ENCODE results near the gene LZTS2. TPM values are rescaled to one million over a fixed set of nuclear protein-coding genes. Genes with fewer than 3 reads are reported as not detected.

LZTS2 gene
- total and polyA plus RNA-seq, 2 experiments from 2014 or later = 27.6 to 88.3 TPM

GRCh38 chr10:100970914-100971811 lies 28.4 kb upstream of the LZTS2 start:
- Mint-ChIP-seq H3K27me3 (ENCODE audit: insufficient read depth, low read depth, poor library complexity) (peaks cover 15% of the 10 kb centered on the region), H3K36me3 (ENCODE audit: low read depth) (no peaks in the 10 kb centered on the region), H3K27ac (no peak overlapping the region), H3K9me3 (no peaks in the 10 kb centered on the region), H3K4me1 (peaks cover 32% of the 10 kb centered on the region), H3K4me3 (peak overlapping the region; percentile 77; the same call in 2 of the 3 replicates)
- Histone ChIP-seq H3K9me2 (ENCODE audit: insufficient read depth) (no peaks in the 10 kb centered on the region), H3K4me2 (no peak overlapping the region), H2AFZ (no peak overlapping the region), H3K4me3 (no peak overlapping the region), H3K27me3 (ENCODE audit: insufficient read depth) (no peaks in the 10 kb centered on the region), H3K4me1 (ENCODE audit: insufficient read depth) (peaks cover 26% of the 10 kb centered on the region), H3K27ac (ENCODE audit: low read depth) (no peak overlapping the region), H3F3A (replicated peaks; ENCODE audit: low read depth) (peaks cover 5% of the 10 kb centered on the region; the same call in 1 of the 2 replicates), H3K79me2 (replicated peaks; ENCODE audit: insufficient read depth) (no peaks in the 10 kb centered on the region), H4K20me1 (replicated peaks; ENCODE audit: insufficient read depth) (no peaks in the 10 kb centered on the region), H3K36me3 (ENCODE audit: insufficient read depth) (no peaks in the 10 kb centered on the region)
- ATAC-seq = no peak
- TF ChIP-seq CREB1 (CRISPR knock-in tag; IDR thresholded peaks at IDR 0.05; ENCODE audit: low read depth) (no peak), REST (IDR thresholded peaks at IDR 0.05; ENCODE audit: unreplicated experiment) (no peak), CTCF (conservative IDR thresholded peaks at IDR 0.05; ENCODE audit: low read depth in 2 of 2) (no peak), POLR2AphosphoS5 (IDR thresholded peaks at IDR 0.05; ENCODE audit: low read depth) (no peak), EZH2 (IDR thresholded peaks at IDR 0.05; ENCODE audit: low read depth, unreplicated experiment) (no peak), EZH2phosphoT487 (IDR thresholded peaks at IDR 0.05; ENCODE audit: unreplicated experiment) (no peak), NANOG (IDR thresholded peaks at IDR 0.05; ENCODE audit: borderline replicate concordance) (no peak), JUNB (IDR thresholded peaks at IDR 0.05; ENCODE audit: unreplicated experiment) (no peak), ZNF114 (CRISPR knock-in tag; IDR thresholded peaks at IDR 0.05) (no peak), STAT1 (IDR thresholded peaks at IDR 0.05; ENCODE audit: unreplicated experiment) (no peak), ZNF331 (CRISPR knock-in tag; IDR thresholded peaks at IDR 0.05; ENCODE audit: low read depth) (no peak)
- TF ChIP-seq, protein P1, sequence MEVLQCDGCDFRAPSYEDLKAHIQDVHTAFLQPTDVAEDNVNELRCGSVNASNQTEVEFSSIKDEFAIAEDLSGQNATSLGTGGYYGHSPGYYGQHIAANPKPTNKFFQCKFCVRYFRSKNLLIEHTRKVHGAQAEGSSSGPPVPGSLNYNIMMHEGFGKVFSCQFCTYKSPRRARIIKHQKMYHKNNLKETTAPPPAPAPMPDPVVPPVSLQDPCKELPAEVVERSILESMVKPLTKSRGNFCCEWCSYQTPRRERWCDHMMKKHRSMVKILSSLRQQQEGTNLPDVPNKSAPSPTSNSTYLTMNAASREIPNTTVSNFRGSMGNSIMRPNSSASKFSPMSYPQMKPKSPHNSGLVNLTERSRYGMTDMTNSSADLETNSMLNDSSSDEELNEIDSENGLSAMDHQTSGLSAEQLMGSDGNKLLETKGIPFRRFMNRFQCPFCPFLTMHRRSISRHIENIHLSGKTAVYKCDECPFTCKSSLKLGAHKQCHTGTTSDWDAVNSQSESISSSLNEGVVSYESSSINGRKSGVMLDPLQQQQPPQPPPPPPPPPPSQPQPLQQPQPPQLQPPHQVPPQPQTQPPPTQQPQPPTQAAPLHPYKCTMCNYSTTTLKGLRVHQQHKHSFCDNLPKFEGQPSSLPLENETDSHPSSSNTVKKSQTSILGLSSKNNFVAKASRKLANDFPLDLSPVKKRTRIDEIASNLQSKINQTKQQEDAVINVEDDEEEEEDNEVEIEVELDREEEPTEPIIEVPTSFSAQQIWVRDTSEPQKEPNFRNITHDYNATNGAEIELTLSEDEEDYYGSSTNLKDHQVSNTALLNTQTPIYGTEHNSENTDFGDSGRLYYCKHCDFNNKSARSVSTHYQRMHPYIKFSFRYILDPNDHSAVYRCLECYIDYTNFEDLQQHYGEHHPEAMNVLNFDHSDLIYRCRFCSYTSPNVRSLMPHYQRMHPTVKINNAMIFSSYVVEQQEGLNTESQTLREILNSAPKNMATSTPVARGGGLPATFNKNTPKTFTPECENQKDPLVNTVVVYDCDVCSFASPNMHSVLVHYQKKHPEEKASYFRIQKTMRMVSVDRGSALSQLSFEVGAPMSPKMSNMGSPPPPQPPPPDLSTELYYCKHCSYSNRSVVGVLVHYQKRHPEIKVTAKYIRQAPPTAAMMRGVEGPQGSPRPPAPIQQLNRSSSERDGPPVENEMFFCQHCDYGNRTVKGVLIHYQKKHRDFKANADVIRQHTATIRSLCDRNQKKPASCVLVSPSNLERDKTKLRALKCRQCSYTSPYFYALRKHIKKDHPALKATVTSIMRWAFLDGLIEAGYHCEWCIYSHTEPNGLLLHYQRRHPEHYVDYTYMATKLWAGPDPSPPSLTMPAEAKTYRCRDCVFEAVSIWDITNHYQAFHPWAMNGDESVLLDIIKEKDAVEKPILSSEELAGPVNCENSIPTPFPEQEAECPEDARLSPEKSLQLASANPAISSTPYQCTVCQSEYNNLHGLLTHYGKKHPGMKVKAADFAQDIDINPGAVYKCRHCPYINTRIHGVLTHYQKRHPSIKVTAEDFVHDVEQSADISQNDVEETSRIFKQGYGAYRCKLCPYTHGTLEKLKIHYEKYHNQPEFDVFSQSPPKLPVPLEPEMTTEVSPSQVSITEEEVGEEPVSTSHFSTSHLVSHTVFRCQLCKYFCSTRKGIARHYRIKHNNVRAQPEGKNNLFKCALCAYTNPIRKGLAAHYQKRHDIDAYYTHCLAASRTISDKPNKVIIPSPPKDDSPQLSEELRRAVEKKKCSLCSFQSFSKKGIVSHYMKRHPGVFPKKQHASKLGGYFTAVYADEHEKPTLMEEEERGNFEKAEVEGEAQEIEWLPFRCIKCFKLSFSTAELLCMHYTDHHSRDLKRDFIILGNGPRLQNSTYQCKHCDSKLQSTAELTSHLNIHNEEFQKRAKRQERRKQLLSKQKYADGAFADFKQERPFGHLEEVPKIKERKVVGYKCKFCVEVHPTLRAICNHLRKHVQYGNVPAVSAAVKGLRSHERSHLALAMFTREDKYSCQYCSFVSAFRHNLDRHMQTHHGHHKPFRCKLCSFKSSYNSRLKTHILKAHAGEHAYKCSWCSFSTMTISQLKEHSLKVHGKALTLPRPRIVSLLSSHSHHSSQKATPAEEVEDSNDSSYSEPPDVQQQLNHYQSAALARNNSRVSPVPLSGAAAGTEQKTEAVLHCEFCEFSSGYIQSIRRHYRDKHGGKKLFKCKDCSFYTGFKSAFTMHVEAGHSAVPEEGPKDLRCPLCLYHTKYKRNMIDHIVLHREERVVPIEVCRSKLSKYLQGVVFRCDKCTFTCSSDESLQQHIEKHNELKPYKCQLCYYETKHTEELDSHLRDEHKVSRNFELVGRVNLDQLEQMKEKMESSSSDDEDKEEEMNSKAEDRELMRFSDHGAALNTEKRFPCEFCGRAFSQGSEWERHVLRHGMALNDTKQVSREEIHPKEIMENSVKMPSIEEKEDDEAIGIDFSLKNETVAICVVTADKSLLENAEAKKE (CRISPR knock-in tag; IDR thresholded peaks at IDR 0.05) = no peak
- TF ChIP-seq, protein P2, sequence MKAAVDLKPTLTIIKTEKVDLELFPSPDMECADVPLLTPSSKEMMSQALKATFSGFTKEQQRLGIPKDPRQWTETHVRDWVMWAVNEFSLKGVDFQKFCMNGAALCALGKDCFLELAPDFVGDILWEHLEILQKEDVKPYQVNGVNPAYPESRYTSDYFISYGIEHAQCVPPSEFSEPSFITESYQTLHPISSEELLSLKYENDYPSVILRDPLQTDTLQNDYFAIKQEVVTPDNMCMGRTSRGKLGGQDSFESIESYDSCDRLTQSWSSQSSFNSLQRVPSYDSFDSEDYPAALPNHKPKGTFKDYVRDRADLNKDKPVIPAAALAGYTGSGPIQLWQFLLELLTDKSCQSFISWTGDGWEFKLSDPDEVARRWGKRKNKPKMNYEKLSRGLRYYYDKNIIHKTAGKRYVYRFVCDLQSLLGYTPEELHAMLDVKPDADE (IDR thresholded peaks at IDR 0.05) = no peak
- no peak for DNase-seq (ENCODE audit: low spot score)
